H1 (cell line): ENCODE data around the gene UNC119B. TPM values are rescaled to one million over a fixed set of nuclear protein-coding genes. Genes with fewer than 3 reads are reported as not detected.

Experiments used
- CTCF ChIA-PET: fragments of 300-600 bp; sonication (Branson Sonifier 250); formaldehyde crosslinking; loops from one replicate; lab custom pipeline; 2021; ENCODE audit not compliant: partially characterized antibody; lab: Charles Lee
- POLR2A ChIA-PET: fragments of 300-600 bp; sonication (Branson Sonifier 250); formaldehyde crosslinking; loops from one replicate; lab custom pipeline; 2021; ENCODE audit warnings: inconsistent platforms; ENCODE audit not compliant: partially characterized antibody; lab: Charles Lee
- DNase-seq, 2 experiments: peaks; one replicate each; pipeline versions ENCODE4 v3.0.0 to v3.0.0-alpha.2; 2010 to 2022; ENCODE audit warnings: low spot score in 2 of 2, low read depth in 1 of 2, mixed read lengths in 1 of 2
- FAIRE-seq: peaks from 2 replicates; lab custom pipeline; 2011; peaks lifted over from hg19 to GRCh38; lab: Jason Lieb, UNC
- H2AFZ ChIP-seq: 2 replicates; pipeline ENCODE4 v1.8.1; 2012; ENCODE audit warnings: low read length, inconsistent platforms
- H2AK5ac ChIP-seq: 2 replicates; pipeline ENCODE4 v1.6.1; 2013; ENCODE audit warnings: low read depth, low read length
- H2BK120ac ChIP-seq: replicated peaks from 2 replicates; pipeline ENCODE3; 2013; ENCODE audit warnings: low read depth, low read length, inconsistent platforms
- H2BK12ac ChIP-seq: 2 replicates; pipeline ENCODE4 v1.6.1; 2013; ENCODE audit warnings: low read depth, low read length
- H2BK15ac ChIP-seq: 2 replicates; pipeline ENCODE4 v1.6.1; 2013; ENCODE audit warnings: low read length
- H2BK20ac ChIP-seq: 2 replicates; pipeline ENCODE4 v1.6.1; 2013; ENCODE audit warnings: low read length
- H2BK5ac ChIP-seq: 2 replicates; pipeline ENCODE4 v1.6.1; 2013; ENCODE audit warnings: low read depth, low read length
- H3K14ac ChIP-seq: 2 replicates; pipeline ENCODE4 v1.6.1; 2013; ENCODE audit warnings: inconsistent platforms; ENCODE audit not compliant: insufficient read length
- H3K18ac ChIP-seq: 2 replicates; pipeline ENCODE4 v1.6.1; 2013; ENCODE audit warnings: low read length; ENCODE audit errors: extremely low read depth
- H3K23ac ChIP-seq: 2 replicates; pipeline ENCODE4 v1.6.1; 2013; ENCODE audit warnings: inconsistent platforms; ENCODE audit not compliant: insufficient read length
- H3K23me2 ChIP-seq: 2 replicates; pipeline ENCODE4 v1.6.1; 2013; ENCODE audit warnings: low read depth, low read length
- H3K27ac ChIP-seq: 2 replicates; pipeline ENCODE4 v1.6.1; 2011; ENCODE audit warnings: low read depth, low read length, inconsistent platforms
- H3K27me3 ChIP-seq, 4 experiments: replicated peaks in 1 of 4; 1 replicate in 1 of 4; 2 replicates in 3 of 4; pipeline versions ENCODE4 v1.6.1 to v1.8.1; 2011 to 2013; ENCODE audit warnings: low read length in 3 of 4, mild to moderate bottlenecking in 3 of 4, inconsistent platforms in 2 of 4, mixed read lengths in 2 of 4, moderate library complexity in 1 of 4; ENCODE audit not compliant: control insufficient read depth in 3 of 4, insufficient read depth in 3 of 4; ENCODE audit errors: extremely low read depth in 1 of 4
- H3K36me3 ChIP-seq, 4 experiments: 2 replicates each; pipeline versions ENCODE4 v1.6.1 to v1.8.1; 2011 to 2013; ENCODE audit warnings: mild to moderate bottlenecking in 4 of 4, low read length in 3 of 4, moderate library complexity in 2 of 4, control low read depth in 1 of 4, inconsistent platforms in 1 of 4; ENCODE audit not compliant: insufficient read depth in 4 of 4, control insufficient read depth in 2 of 4
- H3K4ac ChIP-seq: replicated peaks from 2 replicates; pipeline ENCODE3; 2013; ENCODE audit warnings: low read length, low read depth, mixed read lengths, inconsistent platforms; ENCODE audit not compliant: insufficient read length
- H3K4me1 ChIP-seq, 4 experiments: replicated peaks in 1 of 4; 1 replicate in 1 of 4; 2 replicates in 3 of 4; pipeline versions ENCODE4 v1.6.1 to v1.8.1; 2011 to 2013; ENCODE audit warnings: low read length in 3 of 4, inconsistent platforms in 2 of 4, mixed read lengths in 1 of 4; ENCODE audit not compliant: insufficient read depth in 4 of 4, control insufficient read depth in 3 of 4
- H3K4me2 ChIP-seq, 2 experiments: 2 replicates each; pipeline versions ENCODE4 v1.6.1 to v1.8.1; 2011 to 2013; ENCODE audit warnings: low read depth in 2 of 2, low read length in 2 of 2, control low read depth in 1 of 2, inconsistent platforms in 1 of 2, mild to moderate bottlenecking in 1 of 2; ENCODE audit not compliant: insufficient read depth in 1 of 2
- H3K4me3 ChIP-seq, 4 experiments: fragments of 200-600, 300-600 bp in 1 of 4; sonication (generic), shearing (Covaris generic), sonication (Bioruptor Twin) in 1 of 4; 2 replicates each; pipeline versions ENCODE4 v1.5.1 to v1.8.1; 2011 to 2016; ENCODE audit warnings: low read length in 4 of 4, low read depth in 3 of 4, control low read depth in 2 of 4, inconsistent platforms in 2 of 4, mild to moderate bottlenecking in 2 of 4, mixed read lengths in 1 of 4, moderate library complexity in 1 of 4; ENCODE audit not compliant: insufficient read depth in 2 of 4; ENCODE audit errors: extremely low read depth in 1 of 4
- H3K56ac ChIP-seq: replicated peaks from 2 replicates; pipeline ENCODE3; 2013; ENCODE audit warnings: low read depth, mild to moderate bottlenecking, mixed read lengths, low read length, inconsistent platforms; ENCODE audit not compliant: insufficient read length
- H3K79me1 ChIP-seq: 2 replicates; pipeline ENCODE4 v1.6.1; 2013; ENCODE audit warnings: low read depth, low read length, control low read depth
- H3K79me2 ChIP-seq, 2 experiments: 2 replicates each; pipeline versions ENCODE4 v1.6.1 to v1.8.1; 2012 to 2013; ENCODE audit warnings: low read length in 2 of 2, mild to moderate bottlenecking in 2 of 2, inconsistent platforms in 1 of 2; ENCODE audit not compliant: insufficient read depth in 2 of 2, control insufficient read depth in 1 of 2
- H3K9ac ChIP-seq, 4 experiments: replicated peaks in 1 of 4; 1 replicate in 1 of 4; 2 replicates in 3 of 4; pipeline versions ENCODE4 v1.6.1 to v1.8.1; 2011 to 2013; ENCODE audit warnings: low read depth in 3 of 4, low read length in 3 of 4, control low read depth in 2 of 4, mild to moderate bottlenecking in 2 of 4, moderate library complexity in 2 of 4, inconsistent platforms in 1 of 4; ENCODE audit errors: extremely low read depth in 1 of 4
- H3K9me3 ChIP-seq, 2 experiments: 2 replicates each; pipeline versions ENCODE4 v1.6.1 to v1.8.1; 2012 to 2013; ENCODE audit warnings: mild to moderate bottlenecking in 2 of 2, moderate library complexity in 2 of 2, control low read depth in 1 of 2, inconsistent platforms in 1 of 2, low read depth in 1 of 2, low read length in 1 of 2, mixed read lengths in 1 of 2; ENCODE audit not compliant: insufficient read depth in 2 of 2
- H4K20me1 ChIP-seq, 2 experiments: replicated peaks in 1 of 2; 2 replicates each; pipeline versions ENCODE3 to v1.8.1; 2011 to 2013; ENCODE audit warnings: inconsistent platforms in 2 of 2, low read length in 2 of 2, mild to moderate bottlenecking in 1 of 2; ENCODE audit not compliant: insufficient read depth in 2 of 2, control insufficient read depth in 1 of 2
- H4K5ac ChIP-seq: 2 replicates; pipeline ENCODE4 v1.6.1; 2013; ENCODE audit warnings: low read length, low read depth, mixed read lengths, inconsistent platforms; ENCODE audit not compliant: insufficient read length
- H4K8ac ChIP-seq: 2 replicates; pipeline ENCODE4 v1.8.0; 2013; ENCODE audit warnings: mild to moderate bottlenecking, moderate library complexity, low read length, inconsistent platforms; ENCODE audit not compliant: insufficient read depth; ENCODE audit errors: extremely low read depth
- H4K91ac ChIP-seq: replicated peaks from 2 replicates; pipeline ENCODE3; 2013; ENCODE audit warnings: low read length, mixed read lengths, inconsistent platforms; ENCODE audit not compliant: insufficient read length
- ASH2L ChIP-seq: fragments of 200-600, 300-600 bp; sonication (generic); IDR thresholded peaks from one replicate; pipeline ENCODE4 v1.7.1; 2017; ENCODE audit warnings: low read length
- BRCA1 ChIP-seq: IDR thresholded peaks from 2 replicates; pipeline ENCODE4 v1.6.1; 2012; ENCODE audit warnings: low read depth, low read length, improper control_type of control experiment
- CBX8 ChIP-seq: fragments of 300-800, 300-1000 bp; sonication (generic); IDR thresholded peaks from 2 replicates; pipeline ENCODE4 v1.7.1; 2016; ENCODE audit warnings: low read depth, low read length, borderline replicate concordance
- EZH2 ChIP-seq: fragments of 200-600 bp; sonication (generic); IDR thresholded peaks from 2 replicates; pipeline ENCODE4 v1.7.1; 2012; ENCODE audit warnings: low read depth, mild to moderate bottlenecking, moderate library complexity, low read length, inconsistent platforms; ENCODE audit not compliant: severe bottlenecking
- FOSL1 ChIP-seq: IDR thresholded peaks from 2 replicates; pipeline ENCODE4 v1.6.1; 2011; ENCODE audit warnings: mild to moderate bottlenecking, low read depth, low read length, moderate library complexity; ENCODE audit not compliant: insufficient read depth
- MAX ChIP-seq: IDR thresholded peaks from 2 replicates; pipeline ENCODE4 v1.6.1; 2012; ENCODE audit warnings: inconsistent platforms
- RFX5 ChIP-seq: IDR thresholded peaks from 2 replicates; pipeline ENCODE4 v1.6.1; 2011; ENCODE audit warnings: low read depth, low read length, improper control_type of control experiment, borderline replicate concordance
- SIN3A ChIP-seq, 2 experiments: IDR thresholded peaks in 1 of 2; conservative IDR thresholded peaks in 1 of 2; 2 replicates each; pipeline ENCODE4 v1.6.1; 2011 to 2012; ENCODE audit warnings: low read length in 2 of 2, improper control_type of control experiment in 1 of 2, low read depth in 1 of 2, mild to moderate bottlenecking in 1 of 2
- SIX5 ChIP-seq: IDR thresholded peaks from 2 replicates; pipeline ENCODE4 v1.6.1; 2011; ENCODE audit warnings: mild to moderate bottlenecking, low read depth, low read length
- SP2 ChIP-seq: IDR thresholded peaks from 2 replicates; pipeline ENCODE4 v1.6.1; 2012; ENCODE audit warnings: mild to moderate bottlenecking, low read length, inconsistent platforms
- TAF1 ChIP-seq: IDR thresholded peaks from 2 replicates; pipeline ENCODE4 v1.6.1; 2011; ENCODE audit warnings: mild to moderate bottlenecking, low read depth, low read length
- TEAD4 ChIP-seq: IDR thresholded peaks from 2 replicates; pipeline ENCODE4 v1.6.1; 2012; ENCODE audit warnings: low read depth, low read length, inconsistent platforms, mixed read lengths
- WGBS, 2 experiments: shearing (Covaris generic) in 1 of 2; methylation state at CpG; one replicate each; pipeline versions ENCODE4 v1.1.6 to v1.1.7; 2013 to 2015; ENCODE audit warnings: low lambda C conversion rate in 2 of 2, mixed read lengths in 2 of 2, inconsistent platforms in 1 of 2, low coverage in 1 of 2, missing lambda C conversion rate in 1 of 2; ENCODE audit not compliant: insufficient replicate concordance in 2 of 2, insufficient coverage in 1 of 2, insufficient read length in 1 of 2; ENCODE audit errors: extremely low coverage in 1 of 2, missing lambda C conversion rate in 1 of 2; 5-methylcytosine and 5-hydroxymethylcytosine counted together
- polyA plus RNA-seq, 7 experiments: library from polyadenylated mRNA; depleted of rRNA in 3 of 7; stranded (reverse) in 5 of 7; unstranded in 2 of 7; fragments of >200 nt in 5 of 7; fragments of 200-250 nt in 2 of 7; gene quantifications; 1 replicate in 5 of 7; 2 replicates in 1 of 7; 4 replicates in 1 of 7; pipeline versions ENCODE4 v1.2.1 to v1.2.3, GENCODE V29; 2011 to 2013; ENCODE audit warnings: missing spikeins in 2 of 7, mixed read lengths in 2 of 7
- total RNA-seq: library from RNA; stranded (reverse); fragmentation: NEBNext Ultra II Directional; extraction: Animal tissue kit (Norgen Biotek cat#: 25700); gene quantifications from 2 replicates; pipeline ENCODE4 v1.2.1, GENCODE V29; 2021

Gene UNC119B
- total and polyA plus RNA-seq, 2 of the 8 experiments (the other 6 are each of a cell fraction or from before 2014, with no cell fraction given), result 40.5 to 50.1 TPM

DNA sequence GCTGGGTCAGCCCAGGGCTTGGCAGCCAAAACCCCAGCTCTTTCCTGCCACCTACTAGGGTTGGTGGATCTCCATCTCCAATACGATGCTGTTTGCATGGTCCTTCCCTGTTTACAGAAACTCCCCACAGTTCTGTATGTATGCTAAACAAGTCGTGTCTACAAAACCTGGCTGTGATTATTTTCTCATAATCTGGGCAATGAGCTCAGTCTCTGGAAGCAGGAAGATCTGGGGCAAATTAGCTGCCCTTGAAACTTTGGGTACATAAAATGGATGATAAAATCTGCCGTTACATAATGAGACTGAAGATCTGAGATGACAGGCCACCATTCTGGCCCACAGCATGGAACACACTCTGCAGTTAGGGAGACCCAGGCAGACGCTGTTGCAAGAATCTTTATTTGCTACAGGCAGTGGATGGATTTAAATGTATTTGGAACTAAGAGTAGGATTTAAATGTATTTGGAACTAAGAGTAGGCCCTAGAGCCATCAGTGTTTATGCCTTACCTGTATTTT lies 47.0 kb downstream of the UNC119B start:
- H3K4me1 ChIP-seq, result peaks cover 0 to 10% (median 4%) of the 10 kb centered on the region in 4 experiments; a peak in 4 of 7 replicates
- H3K36me3 ChIP-seq, result peaks cover 0 to 7% (median 0%) of the 10 kb centered on the region in 4 experiments; a peak in 3 of 8 replicates
- FAIRE-seq (no peak), DNase-seq (no peak)
- no peaks in the 10 kb centered on the region for H3K23me2 ChIP-seq
- H3K14ac ChIP-seq, result no peak overlapping the region
- H4K5ac ChIP-seq, result no peak overlapping the region
- peaks cover 0 to 2% of the 10 kb centered on the region in 2 experiments for H4K20me1 ChIP-seq
- no peak overlapping the region for H3K56ac ChIP-seq
- H4K8ac ChIP-seq, result no peak overlapping the region
- no peak overlapping the region for H2BK20ac ChIP-seq
- H2BK120ac ChIP-seq, result no peak overlapping the region
- no peak overlapping the region for H4K91ac ChIP-seq
- H3K4me2 ChIP-seq, result no peak overlapping the region
- H3K9me3 ChIP-seq, result no peaks in the 10 kb centered on the region
- no peaks in the 10 kb centered on the region for H3K27me3 ChIP-seq
- no peak overlapping the region for H3K18ac ChIP-seq
- no peak overlapping the region for H3K27ac ChIP-seq
- H3K79me2 ChIP-seq, result no peaks in the 10 kb centered on the region
- TF ChIP-seq CBX8 (no peak), SP2 (no peak), TEAD4 (no peak), SIX5 (no peak), FOSL1 (no peak), ASH2L (no peak), MAX (no peak), EZH2 (no peak), SIN3A (conservative IDR thresholded peaks at IDR 0.05 in 1 of 2, IDR thresholded peaks at IDR 0.05 in 1 of 2; ENCODE audit: low read depth in 1 of 2, low read length in 2 of 2) (no peak), BRCA1 (no peak), RFX5 (no peak), TAF1 (no peak)
- 93% methylated on average over 4 of the region's 4 CpGs; no CpG with 5 or more reads in 1 of the 2 experiments for WGBS, 2 experiments
- no peak overlapping the region for H2AK5ac ChIP-seq
- peak overlapping the region; percentile 19; the same call in 1 of the 2 replicates for H2BK15ac ChIP-seq
- no peak overlapping the region for H2BK12ac ChIP-seq
- no peak overlapping the region for H3K4me3 ChIP-seq
- no peak overlapping the region for H3K9ac ChIP-seq
- ChIA-PET POLR2A (interaction anchor here (1.1 to 1.4 kb wide), 2 partner anchors 90 to 241 kb away, joined by 3 read pairs; no protein-coding TSS in a partner anchor), CTCF (interaction anchor here (0.7 to 1.5 kb wide), 5 partner anchors 19 to 186 kb away, joined by 3 to 4 read pairs (median 3); no protein-coding TSS in a partner anchor)
- no peak overlapping the region for H3K23ac ChIP-seq
- no peak overlapping the region for H3K4ac ChIP-seq
- H2AFZ ChIP-seq, result no peak overlapping the region
- no peak overlapping the region for H2BK5ac ChIP-seq
- no peaks in the 10 kb centered on the region for H3K79me1 ChIP-seq
